Kidney (tissue), 2 donors: Measurements from ENCODE around the gene ABCC9. TPM values are rescaled to one million over a fixed set of nuclear protein-coding genes. Genes with fewer than 3 reads are reported as not detected.

Experiments
- polyA plus RNA-seq: library from polyadenylated mRNA; stranded (reverse); fragments of 350-450 nt; fragmentation: Illumina TruSeq; extraction: RNeasy Lipid Tissue Mini Kit (QIAGEN cat#74804); gene quantifications from one replicate; pipeline ENCODE4 v1.2.3, GENCODE V29; 2014; ENCODE audit warnings: low read depth, low replicate concordance; ENCODE audit not compliant: insufficient read depth
- total RNA-seq: library from RNA; stranded (reverse); fragmentation: NEBNext Ultra II Directional; extraction: Animal tissue kit (Norgen Biotek cat#: 25700); gene quantifications from one replicate; pipeline ENCODE4 v1.2.1, GENCODE V29; 2021
- donor health status: DM: yes; HTN: yes; CAD: no.

The ABCC9 gene
- total and polyA plus RNA-seq, 2 donors from 2014 or later = 1.8 to 21.3 TPM

Other genes with a start within 250 kb of the ABCC9 start
- gene KCNJ8, start 166.7 kb downstream of the ABCC9 start, total RNA-seq = 13.1 TPM
- 5.6 TPM for gene KCNJ8, start 166.7 kb downstream of the ABCC9 start, polyA plus RNA-seq
- gene CMAS, start 104.8 kb upstream of the ABCC9 start, total RNA-seq = 29.2 TPM
- gene CMAS, start 104.8 kb upstream of the ABCC9 start, polyA plus RNA-seq = 45.2 TPM